HG02884 (cell line): ENCODE measurements around the gene RGMA.
"Not testable (repeated sequence)": the region's sequence is repeated elsewhere in the genome, so short reads cannot be mapped to it uniquely, and the experiment has no call there.

ENCODE experiments used
- ATAC-seq: cut with Tn5 transposase; IDR thresholded peaks from one replicate; pipeline ENCODE4 v1.9.1; 2021; ENCODE audit warnings: mild to moderate bottlenecking, moderate library complexity; ENCODE audit not compliant: unreplicated experiment

RGMA gene

DNA sequence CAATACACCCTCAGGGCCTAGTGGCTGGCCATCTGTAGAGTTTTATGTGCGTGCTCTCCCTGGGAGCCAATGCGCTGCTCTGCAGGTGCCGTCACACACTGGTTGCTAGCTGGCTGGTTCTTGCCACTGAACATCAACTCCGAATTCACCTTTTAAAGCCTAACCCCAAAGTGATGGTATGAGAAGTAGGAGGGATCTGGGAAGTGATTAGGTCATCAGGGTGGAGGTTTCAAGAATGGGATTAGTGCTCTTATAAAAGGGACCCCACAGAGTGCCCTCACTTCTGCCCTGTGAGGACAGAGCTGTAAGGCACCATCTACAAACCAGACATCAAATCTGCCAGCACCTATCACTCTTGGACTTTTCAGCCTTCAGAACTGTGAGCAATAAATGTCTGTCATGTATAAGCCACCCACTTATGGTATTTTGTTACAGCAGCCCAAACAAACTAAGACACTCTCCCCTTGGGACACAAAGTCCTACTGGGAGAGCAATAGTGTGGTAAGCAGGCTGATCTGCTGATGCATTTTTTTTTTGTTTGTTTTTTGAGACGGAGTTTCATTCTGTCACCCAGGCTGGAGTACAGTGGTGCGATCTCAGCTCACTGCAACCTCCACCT, 20.3 kb downstream of the RGMA start:
- no peak for ATAC-seq

DNA sequence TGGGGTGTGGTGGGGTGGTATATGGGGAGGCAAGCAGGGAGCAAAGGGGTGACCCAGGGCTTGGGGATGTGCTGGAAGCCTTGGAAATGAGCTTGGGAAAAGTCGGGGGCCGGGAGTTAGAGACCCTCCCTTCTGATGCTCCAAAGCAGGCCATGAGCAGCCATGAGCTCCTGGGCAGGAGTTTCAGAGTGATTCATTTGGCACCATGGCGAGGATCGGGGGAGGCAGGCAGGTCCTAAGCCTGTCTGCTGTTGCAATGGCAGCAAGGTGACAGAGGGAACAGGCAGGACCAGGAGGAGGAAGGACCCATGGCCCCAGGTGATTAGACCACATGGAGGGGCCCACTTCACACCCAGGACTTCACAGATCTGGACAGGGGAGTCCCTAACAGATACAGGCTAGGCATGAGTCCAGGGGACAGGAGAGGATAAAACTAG, 21.3 kb downstream of the RGMA start:
- no peak for ATAC-seq

DNA sequence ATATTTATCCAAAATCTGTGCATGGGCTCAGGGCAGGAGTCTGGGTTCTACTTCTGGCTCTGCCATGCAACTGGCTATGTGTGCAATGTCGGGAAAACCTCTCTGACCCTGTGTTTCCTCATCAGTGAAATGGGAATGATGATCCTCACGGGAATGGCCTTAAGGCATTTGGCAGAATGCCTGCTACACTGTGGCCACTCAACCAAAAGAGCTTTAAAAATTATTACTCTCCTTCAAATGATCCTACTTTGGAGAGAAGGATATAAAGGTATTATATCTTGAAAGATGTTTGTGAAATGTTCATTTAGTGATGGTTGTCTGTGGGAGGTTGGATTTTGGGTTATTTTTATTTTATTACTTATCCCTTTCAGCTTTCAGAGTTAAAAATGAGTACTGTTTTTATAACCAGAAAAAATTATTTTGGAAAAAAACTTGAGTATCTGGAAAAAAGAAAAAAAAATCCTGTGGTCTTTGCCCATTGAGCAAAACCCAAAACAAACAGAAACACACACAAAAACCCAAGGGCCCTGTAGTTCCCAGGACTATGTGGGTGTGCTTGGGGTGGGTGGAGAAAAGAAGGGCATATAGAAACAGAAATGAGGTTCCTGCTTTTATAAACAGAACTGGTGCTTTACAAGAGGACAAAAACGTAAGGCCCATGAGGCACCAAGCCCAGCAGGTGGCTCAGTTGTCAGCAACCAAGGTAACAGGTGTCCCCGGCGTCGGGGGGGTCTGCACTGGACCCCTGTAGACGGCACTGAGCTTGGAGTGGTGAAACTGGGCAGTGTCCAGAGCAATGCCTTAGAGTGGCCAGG, 22.0 kb downstream of the RGMA start:
- ATAC-seq = no peak

DNA sequence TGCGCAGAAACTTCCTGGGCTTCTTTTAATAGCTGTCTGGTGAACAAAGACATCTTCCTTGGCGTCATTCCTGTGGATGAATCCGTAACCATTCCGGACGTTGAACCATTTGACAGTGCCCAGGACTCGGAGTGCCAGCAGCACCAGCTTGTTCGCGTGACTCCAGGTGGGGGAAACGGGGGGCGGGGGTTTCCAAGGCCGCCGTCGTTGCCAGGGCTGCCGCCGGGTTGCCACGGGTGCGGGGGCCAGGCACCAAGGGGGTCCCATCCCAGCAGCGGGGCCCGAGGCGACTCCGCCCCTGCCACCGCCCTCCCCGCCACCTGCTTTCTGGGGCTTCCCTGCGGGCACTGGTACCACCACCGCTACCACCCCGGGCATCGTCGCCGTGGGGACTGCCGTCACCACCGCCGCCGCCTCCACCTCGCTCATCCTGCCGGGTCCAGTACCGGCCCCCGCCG, 22.8 kb downstream of the RGMA start:
- no peak for ATAC-seq

GRCh38 chr15:93065641-93066045, 23.4 kb downstream of the RGMA start:
- ATAC-seq = no peak

DNA sequence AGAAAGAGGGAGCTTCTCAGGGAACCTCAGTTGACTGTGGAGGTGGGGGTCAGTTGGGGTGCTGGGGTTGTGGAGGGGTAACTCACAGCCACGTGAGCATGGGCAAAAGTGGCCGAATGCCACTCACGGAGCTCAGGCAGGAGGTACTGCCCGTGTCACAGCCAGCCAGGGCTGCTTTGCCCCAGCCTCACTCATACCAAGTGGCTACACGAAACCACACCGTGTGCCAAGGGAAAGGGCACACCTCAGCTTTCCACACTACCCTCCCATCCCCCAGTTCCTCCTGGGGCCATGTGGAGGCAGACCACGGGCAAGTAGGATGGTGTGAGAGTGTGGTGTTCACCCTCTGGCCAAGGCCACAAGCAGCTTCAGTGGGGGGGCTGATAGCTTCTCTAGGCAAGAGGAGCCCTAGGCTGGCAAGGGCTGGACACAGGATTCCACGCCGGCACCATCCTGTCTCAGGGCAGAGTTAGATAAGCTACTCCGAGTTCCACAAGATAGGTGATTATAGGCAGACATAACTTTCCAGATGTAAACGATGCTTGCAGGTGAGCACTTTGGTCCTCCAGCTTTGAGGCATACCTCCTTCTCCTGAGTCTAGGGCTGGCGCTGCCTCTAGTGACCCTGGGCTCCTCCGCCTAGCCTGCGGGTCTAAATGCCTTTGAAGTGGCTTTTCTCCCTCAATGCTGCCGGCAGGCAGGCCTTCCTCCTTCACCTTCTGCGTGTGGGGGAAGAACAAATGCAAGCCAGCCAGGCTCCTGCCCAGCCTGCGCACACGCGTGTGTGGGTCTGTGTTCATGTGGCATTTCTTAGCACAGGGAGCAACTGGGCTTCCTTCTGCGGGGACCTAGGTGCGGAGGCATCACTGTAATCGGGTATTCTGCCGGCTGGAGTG, 25.0 kb downstream of the RGMA start:
- ATAC-seq = no peak

- no peak for ATAC-seq
These were observed 25.7 kb downstream of the RGMA start for GRCh38 chr15:93063262-93063671.

GRCh38 chr15:93062628-93063261, 26.3 kb downstream of the RGMA start:
- not testable (repeated sequence) for ATAC-seq

DNA sequence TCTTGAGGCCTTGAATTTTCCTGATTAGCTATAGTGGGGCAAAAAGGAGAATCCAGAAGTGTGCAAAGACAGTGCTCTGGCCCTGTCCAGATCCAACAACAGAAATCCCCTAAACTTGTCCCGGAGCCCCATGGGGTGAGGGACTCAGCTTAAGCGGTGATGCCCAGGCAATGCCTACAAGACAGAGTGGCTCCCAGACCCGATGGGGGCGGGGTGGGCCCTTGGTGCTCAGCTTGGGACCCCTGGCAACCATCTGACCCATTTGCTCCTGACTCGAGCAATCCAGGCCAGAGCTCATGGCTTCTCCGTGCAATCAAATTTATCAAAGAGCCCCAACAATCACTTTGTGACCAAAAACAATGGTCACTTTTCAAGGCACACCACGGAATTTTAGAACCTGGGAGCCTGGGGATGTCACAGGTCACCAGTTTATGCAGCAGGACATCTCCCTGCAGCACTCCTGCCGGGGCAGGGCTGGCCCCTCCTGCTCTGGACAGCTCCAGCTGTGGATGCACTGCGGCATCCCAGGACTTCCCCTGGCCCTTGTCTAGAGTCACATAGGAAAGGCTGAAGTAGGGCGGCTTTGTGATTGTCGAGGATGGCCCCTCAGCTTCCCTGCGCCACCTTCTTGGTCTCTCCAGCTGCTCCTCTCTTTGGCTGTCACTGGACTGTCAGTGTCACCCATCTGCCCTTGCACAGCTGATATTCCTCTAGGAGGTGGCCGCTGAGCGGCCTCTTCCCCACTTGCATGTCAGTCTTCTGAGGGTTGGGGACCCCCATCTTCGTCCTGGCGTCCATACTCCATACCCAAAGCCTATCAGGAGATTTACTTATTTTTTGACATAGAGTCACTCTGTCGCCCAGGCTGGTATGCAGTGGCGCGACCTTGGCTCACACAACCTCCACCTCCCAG, 28.4 kb downstream of the RGMA start:
- ATAC-seq = no peak

- no peak for ATAC-seq
These were observed 29.6 kb downstream of the RGMA start for GRCh38 chr15:93059442-93059841.

- no peak for ATAC-seq
These were observed 30.0 kb downstream of the RGMA start for GRCh38 chr15:93058904-93059427.

DNA sequence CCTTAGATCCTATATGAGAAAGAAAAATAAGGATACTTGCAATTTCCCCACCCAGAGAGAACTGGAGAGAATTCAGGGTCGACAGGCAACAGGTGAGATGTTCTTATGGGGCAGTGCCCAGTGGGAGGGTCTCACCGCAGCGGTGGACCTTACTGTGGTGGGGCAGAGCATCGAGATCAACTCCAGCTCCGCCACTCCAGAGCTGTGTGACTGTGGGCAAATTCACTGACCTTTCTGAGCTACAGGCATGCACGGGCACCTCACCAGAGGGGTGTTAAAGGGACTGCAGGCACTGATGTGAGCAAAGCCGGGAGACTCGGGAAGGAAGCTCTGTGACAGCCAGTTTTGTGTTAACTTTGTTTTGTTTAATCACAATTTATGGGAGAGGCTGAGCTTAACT, 30.9 kb downstream of the RGMA start:
- ATAC-seq = no peak

- ATAC-seq = no peak
These were observed 31.4 kb downstream of the RGMA start for GRCh38 chr15:93057618-93058017.

GRCh38 chr15:93056836-93057235, 32.2 kb downstream of the RGMA start:
- ATAC-seq = no peak

DNA sequence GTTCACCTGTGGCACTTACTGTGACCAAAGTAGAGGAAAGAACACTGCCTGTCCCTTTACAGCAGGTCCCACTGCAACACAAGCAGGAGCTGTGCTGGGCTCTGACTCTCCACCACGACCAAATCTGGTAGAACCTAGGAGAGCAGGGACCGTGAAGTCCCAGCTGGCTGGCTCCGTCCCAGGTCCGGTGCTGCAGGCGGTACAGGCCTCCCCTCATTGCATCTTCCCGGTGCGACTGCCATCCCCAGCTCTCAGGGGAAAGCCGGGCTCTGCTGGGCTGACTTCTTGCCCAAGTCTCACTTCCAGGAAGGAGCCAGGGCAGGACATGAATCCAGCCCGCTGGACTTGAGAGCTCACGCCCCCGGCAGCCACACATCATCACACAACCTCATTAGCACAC, 33.8 kb downstream of the RGMA start:
- ATAC-seq = no peak

GRCh38 chr15:93052090-93052879, 36.7 kb downstream of the RGMA start:
- no peak for ATAC-seq

DNA sequence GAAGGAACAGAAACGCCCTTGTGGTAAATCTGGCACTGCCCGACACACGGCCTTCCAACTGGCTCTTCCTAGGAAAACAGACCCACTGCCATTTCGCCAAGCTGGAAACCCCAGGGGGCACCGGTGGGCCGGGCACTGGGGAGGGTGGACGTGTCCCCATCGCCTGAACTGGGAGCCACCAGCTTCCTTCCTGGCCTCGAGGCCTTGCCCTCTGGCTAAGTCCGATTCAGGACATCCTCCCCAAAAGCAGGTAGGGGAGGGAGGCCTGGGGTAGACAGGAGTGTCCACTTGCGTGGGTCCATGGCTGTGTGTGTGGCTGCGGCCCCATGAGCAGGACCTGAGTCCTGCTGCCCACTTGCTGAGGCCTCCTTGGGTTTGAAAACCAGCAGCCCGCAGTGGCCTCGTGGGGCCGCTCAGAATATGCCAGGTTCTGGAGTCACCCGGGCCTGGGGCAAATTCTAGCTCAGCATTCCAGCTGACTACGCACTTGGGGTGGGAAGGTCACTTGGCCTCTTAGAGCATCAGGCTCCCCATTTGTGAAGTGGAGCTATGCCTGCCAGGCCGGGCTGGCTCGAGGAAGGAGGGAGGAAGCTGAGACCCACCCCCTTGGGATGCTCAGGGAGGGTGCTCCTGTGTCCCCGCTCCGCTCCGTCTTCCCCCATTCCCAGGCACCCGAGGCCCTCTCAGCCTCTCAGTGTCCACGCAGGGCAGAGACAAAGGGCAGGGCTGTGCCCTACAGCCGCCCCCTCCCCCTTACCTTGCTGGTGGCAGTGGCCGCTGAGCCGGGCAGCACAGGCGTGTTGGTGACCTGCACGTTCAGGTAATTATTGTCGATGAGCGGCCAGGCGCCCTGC, 37.5 kb downstream of the RGMA start:
- no peak for ATAC-seq

DNA sequence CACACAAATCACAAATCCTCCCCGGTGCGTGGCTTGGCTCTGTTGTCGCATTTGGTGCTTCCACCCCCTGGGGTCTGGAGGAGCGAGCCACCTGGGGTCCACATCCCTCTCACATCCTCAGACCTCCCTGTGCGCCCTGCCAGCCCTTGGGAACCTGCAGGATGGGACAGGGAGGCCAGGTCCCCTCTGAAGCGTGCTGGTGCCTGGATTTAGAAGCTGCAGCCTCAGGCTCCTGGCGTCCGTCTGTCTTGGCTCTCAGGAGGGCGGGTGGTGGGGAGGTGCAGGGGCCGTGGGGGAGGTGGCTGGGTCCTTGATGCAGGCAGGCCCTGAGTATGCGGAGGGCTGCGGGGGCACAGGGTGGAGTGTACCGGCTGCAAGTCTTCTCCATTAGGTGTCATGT, 38.4 kb downstream of the RGMA start:
- no peak for ATAC-seq
